Liver (tissue), 3 donors: ENCODE results near the gene PTPN4.

ENCODE experiments used
- CTCF ChIP-seq: fragments of 150-350 bp; IDR thresholded peaks from 2 replicates; pipeline ENCODE4 v1.5.1; 2017; ENCODE audit warnings: improper control_type of control experiment, low read depth, low read length; ENCODE audit not compliant: missing input control
- GABPA ChIP-seq, 2 donors: IDR thresholded peaks in 1 of 2; conservative IDR thresholded peaks in 1 of 2; 2 replicates each; pipeline ENCODE4 v1.6.1; 2016; ENCODE audit warnings: antibody characterized with exemption in 2 of 2, mild to moderate bottlenecking in 1 of 2, moderate library complexity in 1 of 2
- HNF4G ChIP-seq: IDR thresholded peaks from 2 replicates; pipeline ENCODE4 v1.6.1; 2016; ENCODE audit warnings: antibody characterized with exemption
- JUND ChIP-seq, 2 donors: IDR thresholded peaks; 2 replicates each; pipeline ENCODE4 v1.6.1; 2016; ENCODE audit warnings: antibody characterized with exemption in 2 of 2
- TAF1 ChIP-seq: conservative IDR thresholded peaks from 2 replicates; pipeline ENCODE4 v1.6.1; 2016; ENCODE audit warnings: antibody characterized with exemption, mild to moderate bottlenecking
- YY1 ChIP-seq: IDR thresholded peaks from 2 replicates; pipeline ENCODE4 v1.6.1; 2016; ENCODE audit warnings: antibody characterized with exemption, mild to moderate bottlenecking
- ZBTB33 ChIP-seq: IDR thresholded peaks from 2 replicates; pipeline ENCODE4 v1.6.1; 2016; ENCODE audit warnings: antibody characterized with exemption
- TF ChIP-seq, protein P1 (sequence below): IDR thresholded peaks from 2 replicates; pipeline ENCODE4 v1.6.1; 2016; ENCODE audit warnings: antibody characterized with exemption, mild to moderate bottlenecking
- TF ChIP-seq, protein P2 (sequence below): IDR thresholded peaks from 2 replicates; pipeline ENCODE4 v1.6.1; 2016; ENCODE audit warnings: antibody characterized with exemption
- donor health status: healthy.
- donor health status: healthy.

- no peak for TF ChIP-seq YY1
- no peak for TF ChIP-seq CTCF
- TF ChIP-seq, protein P1, sequence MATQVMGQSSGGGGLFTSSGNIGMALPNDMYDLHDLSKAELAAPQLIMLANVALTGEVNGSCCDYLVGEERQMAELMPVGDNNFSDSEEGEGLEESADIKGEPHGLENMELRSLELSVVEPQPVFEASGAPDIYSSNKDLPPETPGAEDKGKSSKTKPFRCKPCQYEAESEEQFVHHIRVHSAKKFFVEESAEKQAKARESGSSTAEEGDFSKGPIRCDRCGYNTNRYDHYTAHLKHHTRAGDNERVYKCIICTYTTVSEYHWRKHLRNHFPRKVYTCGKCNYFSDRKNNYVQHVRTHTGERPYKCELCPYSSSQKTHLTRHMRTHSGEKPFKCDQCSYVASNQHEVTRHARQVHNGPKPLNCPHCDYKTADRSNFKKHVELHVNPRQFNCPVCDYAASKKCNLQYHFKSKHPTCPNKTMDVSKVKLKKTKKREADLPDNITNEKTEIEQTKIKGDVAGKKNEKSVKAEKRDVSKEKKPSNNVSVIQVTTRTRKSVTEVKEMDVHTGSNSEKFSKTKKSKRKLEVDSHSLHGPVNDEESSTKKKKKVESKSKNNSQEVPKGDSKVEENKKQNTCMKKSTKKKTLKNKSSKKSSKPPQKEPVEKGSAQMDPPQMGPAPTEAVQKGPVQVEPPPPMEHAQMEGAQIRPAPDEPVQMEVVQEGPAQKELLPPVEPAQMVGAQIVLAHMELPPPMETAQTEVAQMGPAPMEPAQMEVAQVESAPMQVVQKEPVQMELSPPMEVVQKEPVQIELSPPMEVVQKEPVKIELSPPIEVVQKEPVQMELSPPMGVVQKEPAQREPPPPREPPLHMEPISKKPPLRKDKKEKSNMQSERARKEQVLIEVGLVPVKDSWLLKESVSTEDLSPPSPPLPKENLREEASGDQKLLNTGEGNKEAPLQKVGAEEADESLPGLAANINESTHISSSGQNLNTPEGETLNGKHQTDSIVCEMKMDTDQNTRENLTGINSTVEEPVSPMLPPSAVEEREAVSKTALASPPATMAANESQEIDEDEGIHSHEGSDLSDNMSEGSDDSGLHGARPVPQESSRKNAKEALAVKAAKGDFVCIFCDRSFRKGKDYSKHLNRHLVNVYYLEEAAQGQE, result no peak
- TF ChIP-seq, protein P2, sequence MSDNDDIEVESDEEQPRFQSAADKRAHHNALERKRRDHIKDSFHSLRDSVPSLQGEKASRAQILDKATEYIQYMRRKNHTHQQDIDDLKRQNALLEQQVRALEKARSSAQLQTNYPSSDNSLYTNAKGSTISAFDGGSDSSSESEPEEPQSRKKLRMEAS, result no peak
- TF ChIP-seq TAF1, result no peak
- TF ChIP-seq JUND (IDR thresholded peaks at IDR 0.05), result no peak
- no peak for TF ChIP-seq HNF4G
- TF ChIP-seq GABPA (IDR thresholded peaks at IDR 0.05 in 1 of 2, conservative IDR thresholded peaks at IDR 0.05 in 1 of 2), result no peak
- no peak for TF ChIP-seq ZBTB33
Measured at GRCh38 chr2:119718501-119719260, 41.0 kb upstream of the PTPN4 start.
